HG03439 (cell line): Measurements from ENCODE around the gene POMP.
"Not testable (repeated sequence)": the region's sequence is repeated elsewhere in the genome, so short reads cannot be mapped to it uniquely, and the experiment has no call there.

Source experiments
- ATAC-seq: cut with Tn5 transposase; IDR thresholded peaks from one replicate; pipeline ENCODE4 v1.9.1; 2021; ENCODE audit warnings: mild to moderate bottlenecking, moderate library complexity; ENCODE audit not compliant: unreplicated experiment

Gene POMP

GRCh38 chr13:28637714-28638355, 21.1 kb upstream of the POMP start:
- no peak for ATAC-seq

DNA sequence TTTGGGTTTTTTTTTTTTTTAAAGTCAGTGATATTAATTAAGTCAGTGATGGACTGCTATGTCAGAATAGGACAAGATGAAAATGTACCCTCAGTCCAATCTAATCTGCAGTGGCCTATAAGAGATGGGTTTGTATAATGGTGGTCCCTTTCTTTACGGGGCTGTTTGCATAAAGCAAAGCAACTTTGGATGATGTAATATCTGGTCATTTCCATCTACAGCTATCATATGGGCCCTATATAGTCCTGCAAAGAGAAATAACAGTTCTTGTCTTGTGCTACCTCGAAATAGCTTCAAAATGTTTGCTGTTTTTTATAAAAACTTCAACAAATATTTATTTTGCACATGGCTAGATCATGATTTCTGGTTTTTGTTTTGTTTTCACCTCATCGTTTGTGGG, 20.2 kb upstream of the POMP start:
- ATAC-seq: no peak

DNA sequence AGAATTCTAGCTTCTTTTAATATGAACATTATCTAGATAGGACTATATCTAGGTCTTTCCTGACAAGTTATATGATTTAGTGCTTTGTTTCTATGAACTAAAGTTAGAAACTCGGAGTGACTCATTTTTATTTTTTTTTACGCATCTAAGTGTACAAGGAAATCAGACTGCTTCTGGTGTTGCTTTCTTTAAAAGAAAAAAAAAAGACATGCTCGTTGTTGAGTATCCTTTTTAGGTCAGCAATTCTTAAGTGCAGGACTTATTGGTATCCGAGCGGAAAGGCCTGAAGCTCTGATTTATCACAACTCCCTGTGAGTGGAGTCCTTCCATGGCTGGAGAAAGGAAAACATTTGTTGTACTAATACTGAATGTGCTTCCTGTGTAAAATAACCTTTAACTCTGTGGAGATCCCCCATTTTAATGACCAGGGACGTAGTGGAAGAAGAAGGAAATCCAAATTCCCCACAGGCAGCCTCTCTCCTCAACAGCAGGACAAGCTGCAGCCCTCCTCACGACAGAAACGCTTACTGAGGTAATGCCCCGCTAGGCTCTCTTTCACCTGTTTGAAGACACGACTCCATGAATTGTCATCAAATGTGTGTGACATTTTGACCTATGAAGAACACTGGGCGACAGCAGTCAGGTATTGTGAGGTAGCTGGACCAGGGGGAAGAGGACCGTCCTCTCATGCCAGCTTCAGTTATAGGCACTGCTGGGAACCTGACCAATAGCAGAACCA, 17.9 kb upstream of the POMP start:
- no peak for ATAC-seq

DNA sequence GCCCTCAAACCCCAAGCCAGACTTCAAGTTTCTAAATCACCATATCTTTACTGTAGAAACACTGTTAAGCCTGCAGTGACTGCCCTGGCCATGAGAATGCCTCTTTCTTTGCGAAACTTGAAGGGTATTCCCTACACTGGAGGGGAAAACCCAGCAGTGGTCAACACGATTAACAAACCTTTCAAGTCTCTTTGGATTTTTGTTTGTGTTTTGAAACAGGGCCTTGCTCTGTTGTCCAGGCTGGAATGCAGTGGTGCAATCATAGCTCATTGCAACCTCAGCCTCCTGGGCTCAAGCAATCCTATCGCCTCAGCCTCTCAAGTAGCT, 17.4 kb upstream of the POMP start:
- ATAC-seq: peak; percentile 66

DNA sequence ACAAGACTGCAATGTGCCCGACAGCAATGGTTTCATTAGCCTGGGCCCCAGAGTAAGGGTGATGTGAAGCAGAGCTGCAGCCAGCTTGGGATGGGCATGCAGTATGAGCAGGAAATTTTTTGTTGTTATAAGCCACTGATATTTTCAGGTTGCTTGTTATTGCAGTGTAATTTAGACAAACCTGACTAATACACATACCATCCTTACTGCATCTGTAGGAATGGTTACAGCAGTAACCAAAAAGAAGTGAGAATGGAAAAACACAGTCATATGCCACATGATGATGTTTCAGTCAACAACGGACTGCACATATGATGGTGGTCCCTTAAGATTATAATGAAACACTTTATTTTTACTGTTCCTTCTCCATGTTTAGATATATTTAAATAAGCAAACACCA, 8.6 kb upstream of the POMP start:
- ATAC-seq: no peak

- ATAC-seq: no peak
Observed at GRCh38 chr13:28651810-28652401, 7.0 kb upstream of the POMP start.

- no peak for ATAC-seq
Observed at GRCh38 chr13:28653111-28653510, 5.8 kb upstream of the POMP start.

DNA sequence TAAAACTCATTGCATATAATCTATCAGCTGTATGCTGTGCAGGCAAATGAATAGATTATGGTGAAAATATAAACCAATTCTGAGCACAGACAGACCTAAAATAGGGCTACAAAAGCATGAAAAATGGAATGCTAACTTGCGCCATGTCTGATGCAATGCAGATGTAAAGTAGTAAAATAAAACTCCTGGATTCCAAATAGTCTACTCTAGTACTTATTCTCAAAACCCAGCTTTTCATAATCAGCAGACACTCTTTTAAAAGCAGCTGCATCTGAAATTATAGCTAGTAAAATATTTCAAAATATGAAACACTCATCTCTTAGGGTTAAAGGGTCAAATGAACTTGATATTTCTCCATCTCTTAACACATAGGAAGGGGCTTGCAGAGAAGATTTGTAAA, 4.7 kb upstream of the POMP start:
- no peak for ATAC-seq

DNA sequence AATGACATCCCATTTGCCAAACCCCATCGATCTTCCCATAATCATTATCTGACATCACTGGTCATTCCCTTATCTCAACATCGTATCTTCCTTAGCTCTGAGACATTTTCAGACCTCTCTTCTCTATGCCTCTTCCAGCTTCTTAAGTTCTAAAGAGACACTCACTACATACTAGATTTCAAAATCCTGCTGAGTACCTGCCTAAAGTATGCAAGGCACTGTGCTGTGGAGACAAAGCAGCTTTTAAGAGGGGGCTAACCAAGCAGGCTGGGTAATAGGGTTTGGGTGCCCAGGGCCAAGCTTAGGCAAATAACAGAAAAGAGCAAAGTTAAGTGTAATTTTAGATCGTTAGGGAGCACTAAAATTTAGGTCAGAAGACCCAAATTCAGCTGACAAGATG, 3.4 kb upstream of the POMP start:
- ATAC-seq: no peak

DNA sequence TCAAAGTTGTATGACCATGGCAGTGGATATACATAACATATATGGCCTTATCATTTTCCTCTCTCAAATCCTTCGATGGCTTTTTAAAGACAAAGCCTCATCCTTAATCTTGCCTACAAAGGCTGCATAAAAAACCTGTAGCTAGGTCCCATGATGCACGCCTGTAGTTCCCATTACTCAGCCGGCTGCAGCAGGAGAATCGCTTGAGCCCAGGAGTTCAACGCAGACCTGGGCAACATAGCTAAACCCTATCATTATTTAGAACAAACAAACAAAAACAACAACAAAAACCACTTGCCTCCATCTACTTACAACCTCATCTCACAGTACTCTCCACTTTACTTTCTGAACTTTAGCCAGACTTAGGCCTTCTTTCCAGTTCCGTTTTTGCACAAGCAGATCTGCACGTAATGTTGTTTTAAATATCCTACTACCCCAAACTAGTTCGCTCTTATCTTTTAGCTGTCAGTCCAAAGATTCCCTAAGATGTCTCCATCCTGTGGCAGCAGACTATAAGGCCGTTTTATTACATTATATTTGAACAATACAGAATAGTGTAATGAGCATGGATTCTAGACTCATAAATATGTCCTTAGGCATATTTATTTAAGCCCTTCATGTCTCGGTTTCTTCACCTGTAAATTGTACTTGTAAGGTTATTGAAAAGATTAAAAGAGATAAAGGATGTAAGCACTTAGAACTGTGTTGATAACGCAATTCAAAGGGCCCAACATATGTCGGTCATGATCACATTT, 969 bp upstream of the POMP start:
- ATAC-seq: no peak

GRCh38 chr13:28658539-28658795, 463 bp upstream of the POMP start:
- ATAC-seq: peak; percentile 15

- peak; percentile 18 for ATAC-seq
Observed at GRCh38 chr13:28659621-28659970, 666 bp downstream of the POMP start.

GRCh38 chr13:28666897-28667488, 8.1 kb downstream of the POMP start:
- no peak for ATAC-seq

GRCh38 chr13:28671126-28671792, 12.3 kb downstream of the POMP start:
- ATAC-seq: no peak

DNA sequence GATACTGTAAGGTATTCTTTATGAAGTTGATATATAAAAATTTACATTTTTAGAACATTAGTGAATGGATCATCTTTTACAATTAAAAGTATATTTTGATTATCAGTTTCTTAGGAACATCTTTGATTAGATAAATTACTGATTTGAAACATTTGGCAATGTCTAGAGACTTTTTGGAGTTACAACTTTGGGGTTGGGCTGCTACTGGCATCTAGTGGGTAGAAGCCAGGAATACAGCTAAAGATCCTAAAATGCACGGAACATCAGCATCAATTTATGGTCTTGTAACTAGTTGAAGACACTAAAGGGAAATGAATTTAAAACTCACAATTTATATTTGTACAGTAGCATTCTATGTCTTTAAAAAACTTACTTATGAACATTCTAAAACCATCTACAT, 19.9 kb downstream of the POMP start:
- ATAC-seq: no peak

DNA sequence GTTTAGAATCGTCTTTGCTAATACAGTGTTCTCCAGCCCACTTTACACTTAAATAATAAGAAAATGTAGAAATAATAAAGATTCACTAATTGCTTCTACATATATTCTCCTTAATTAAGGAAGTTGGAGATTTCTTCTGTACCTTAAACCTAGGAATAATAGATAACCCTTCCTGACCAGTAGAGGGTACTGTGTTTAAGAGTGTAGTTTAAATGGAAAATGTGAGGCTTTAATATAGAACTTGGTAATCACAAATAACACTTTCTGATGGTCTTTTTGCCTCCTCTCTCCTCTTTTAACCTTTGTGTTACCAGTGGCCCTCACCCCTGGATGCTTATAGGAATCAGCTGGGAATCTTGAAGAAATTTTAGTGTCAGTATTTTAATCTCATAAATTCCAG, 20.7 kb downstream of the POMP start:
- no peak for ATAC-seq

DNA sequence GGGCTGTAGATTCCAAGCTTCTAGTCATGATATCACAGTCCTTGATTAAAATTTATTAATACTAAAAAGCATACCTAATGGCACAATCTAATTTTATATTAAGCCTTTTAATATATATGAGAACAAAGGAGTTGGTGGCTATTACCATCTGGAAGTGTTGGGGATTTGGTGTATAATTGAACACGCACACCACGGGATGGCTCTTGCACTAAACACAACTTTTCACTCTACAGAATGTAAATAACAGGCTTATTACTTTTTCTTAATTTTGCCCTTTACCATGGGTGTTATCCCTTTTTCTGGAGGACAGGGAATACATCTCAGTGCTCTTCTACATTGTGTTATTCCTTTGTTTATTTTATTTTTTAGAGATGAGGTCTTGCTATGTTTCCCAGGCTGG, 21.6 kb downstream of the POMP start:
- ATAC-seq: no peak

GRCh38 chr13:28683169-28683568, 24.2 kb downstream of the POMP start:
- ATAC-seq: not testable (repeated sequence)

DNA sequence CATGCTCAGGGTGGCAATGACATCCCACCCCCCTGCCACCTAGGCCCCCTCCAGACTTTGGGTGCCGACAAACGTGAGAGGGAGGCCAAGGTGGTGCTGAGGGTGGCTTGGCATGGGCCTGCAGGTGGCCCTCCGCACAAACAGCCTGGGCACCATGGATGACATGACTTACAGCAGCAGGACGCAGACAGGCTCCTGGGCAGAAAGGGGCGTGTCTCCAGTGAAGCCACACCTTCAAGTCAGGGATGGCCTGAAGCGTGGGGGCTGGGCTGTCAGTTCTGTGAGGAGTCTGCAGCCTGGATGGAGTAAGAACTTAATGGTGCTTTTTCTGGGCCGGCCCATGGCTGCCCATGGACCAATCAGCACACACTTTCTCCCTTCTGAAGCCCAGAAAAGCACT, 25.3 kb downstream of the POMP start:
- ATAC-seq: no peak

GRCh38 chr13:28685114-28685513, 26.2 kb downstream of the POMP start:
- ATAC-seq: no peak

- no peak for ATAC-seq
Observed at GRCh38 chr13:28685892-28686291, 27.0 kb downstream of the POMP start.
